HCT116 (cell line): ENCODE results near the gene ANAPC1. TPM values are rescaled to one million over a fixed set of nuclear protein-coding genes. Genes with fewer than 3 reads are reported as not detected.

Experiments
- ATAC-seq: fragments of 200-7000 bp; cut with Tn5 transposase; 2 replicates; pipeline ENCODE4 v1.9.1; 2020; ENCODE audit warnings: mild to moderate bottlenecking, moderate library complexity
- BruUV-seq: library from RNA; stranded (reverse); fragments of 400-500 nt; replicated peaks from 2 replicates; lab custom pipeline; 2021; lab: Mats Ljungman, UMichigan
- CTCF ChIA-PET: fragments of 300-600 bp; sonication (Branson Sonifier 250); formaldehyde crosslinking; loops from one replicate; lab custom pipeline; 2021; ENCODE audit warnings: antibody characterized with exemption; lab: Charles Lee
- POLR2A ChIA-PET: fragments of 300-600, 350-600 bp; sonication (Branson Sonifier 250); formaldehyde crosslinking; loops from one replicate; lab custom pipeline; 2021; ENCODE audit warnings: antibody characterized with exemption; lab: Charles Lee
- RAD21 ChIA-PET, 2 experiments: fragments of 300-600 bp; sonication (Branson Sonifier 250); formaldehyde crosslinking; loops; one replicate each; lab custom pipeline; 2023; ENCODE audit warnings: low total read pairs in 2 of 2; ENCODE audit not compliant: uncharacterized antibody in 2 of 2, unreplicated experiment in 2 of 2, low non-redundant PET in 1 of 2; lab: Charles Lee
- DNase-seq: peaks from one replicate; pipeline ENCODE4 v3.0.0-alpha.2; 2010; ENCODE audit warnings: low read depth, low spot score
- H2AFZ ChIP-seq: fragments of 200-600 bp; shearing (Covaris generic), sonication (generic); 2 replicates; pipeline ENCODE4 v1.6.1; 2017; ENCODE audit warnings: low read depth, mixed run types, mixed read lengths, antibody characterized with exemption, low read length; ENCODE audit not compliant: poor library complexity, severe bottlenecking
- H3K27ac ChIP-seq: 2 replicates; pipeline ENCODE4 v1.5.1; 2012; ENCODE audit warnings: low read depth, low read length
- H3K27me3 ChIP-seq: fragments of 200-600 bp; sonication (generic); 2 replicates; pipeline ENCODE4 v1.6.1; 2016; ENCODE audit warnings: mixed run types, low read length, mixed read lengths; ENCODE audit not compliant: insufficient read depth
- H3K36me3 ChIP-seq, 2 experiments: fragments of 200-500 bp in 1 of 2; fragments of 200-600 bp in 1 of 2; sonication (Bioruptor generic) in 1 of 2; sonication (generic) in 1 of 2; 2 replicates each; pipeline versions ENCODE4 v1.5.1 to v1.6.1; 2014 to 2016; ENCODE audit warnings: low read length in 2 of 2, inconsistent platforms in 1 of 2, mixed read lengths in 1 of 2, mixed run types in 1 of 2; ENCODE audit not compliant: insufficient read depth in 2 of 2, control insufficient read depth in 1 of 2
- H3K4me1 ChIP-seq, 2 experiments: fragments of 200-600 bp in 1 of 2; sonication (generic) in 1 of 2; 2 replicates each; pipeline versions ENCODE4 v1.5.1 to v1.6.1; 2012 to 2017; ENCODE audit warnings: low read length in 2 of 2, inconsistent platforms in 1 of 2, mild to moderate bottlenecking in 1 of 2, mixed read lengths in 1 of 2, mixed run types in 1 of 2, moderate library complexity in 1 of 2; ENCODE audit not compliant: insufficient read depth in 2 of 2, control insufficient read depth in 1 of 2
- H3K4me2 ChIP-seq: fragments of 200-600 bp; sonication (generic); 2 replicates; pipeline ENCODE4 v1.6.1; 2017; ENCODE audit warnings: mixed run types, low read length, mixed read lengths
- H3K4me3 ChIP-seq, 2 experiments: fragments of 200-600 bp in 1 of 2; sonication (generic) in 1 of 2; replicated peaks in 1 of 2; 2 replicates each; pipeline ENCODE4 v1.5.1; 2011 to 2016; ENCODE audit warnings: low read length in 2 of 2, control low read depth in 1 of 2, low read depth in 1 of 2, mild to moderate bottlenecking in 1 of 2, mixed read lengths in 1 of 2, mixed run types in 1 of 2
- H3K79me2 ChIP-seq: fragments of 200-600 bp; sonication (generic); 2 replicates; pipeline ENCODE4 v1.6.1; 2017; ENCODE audit warnings: mild to moderate bottlenecking, mixed run types, low read length, moderate library complexity, mixed read lengths; ENCODE audit not compliant: insufficient read depth
- H3K9ac ChIP-seq: fragments of 200-600 bp; sonication (generic); 2 replicates; pipeline ENCODE4 v1.6.1; 2016; ENCODE audit warnings: low read length, mixed read lengths
- H3K9me2 ChIP-seq: fragments of 200-600 bp; sonication (generic), shearing (Covaris generic); 2 replicates; pipeline ENCODE4 v1.6.1; 2017; ENCODE audit warnings: mixed run types, mild to moderate bottlenecking, moderate library complexity; ENCODE audit not compliant: insufficient read depth
- H3K9me3 ChIP-seq, 2 experiments: fragments of 200-500 bp in 1 of 2; fragments of 200-600 bp in 1 of 2; sonication (Bioruptor generic) in 1 of 2; sonication (generic) in 1 of 2; 2 replicates each; pipeline ENCODE4 v1.6.1; 2014 to 2017; ENCODE audit warnings: low read length in 2 of 2, mixed read lengths in 2 of 2, inconsistent platforms in 1 of 2, low read depth in 1 of 2, mild to moderate bottlenecking in 1 of 2, mixed run types in 1 of 2, moderate library complexity in 1 of 2; ENCODE audit not compliant: control insufficient read depth in 1 of 2, insufficient read depth in 1 of 2
- H4K20me1 ChIP-seq: fragments of 200-600 bp; sonication (generic), shearing (Covaris generic); 2 replicates; pipeline ENCODE4 v1.6.1; 2017; ENCODE audit warnings: mixed run types, mild to moderate bottlenecking, moderate library complexity; ENCODE audit not compliant: insufficient read depth
- CEBPB ChIP-seq: IDR thresholded peaks from 2 replicates; pipeline ENCODE4 v1.6.1; 2012; ENCODE audit warnings: low read depth
- CTCF ChIP-seq, 3 experiments: fragments of 200-600 bp in 1 of 3; sonication (generic) in 1 of 3; IDR thresholded peaks in 2 of 3; conservative IDR thresholded peaks in 1 of 3; 2 replicates each; pipeline ENCODE4 v1.5.1; 2012 to 2017; ENCODE audit warnings: low read depth in 2 of 3, low read length in 2 of 3, antibody characterized with exemption in 1 of 3, borderline replicate concordance in 1 of 3, control low read depth in 1 of 3, mild to moderate bottlenecking in 1 of 3, mixed read lengths in 1 of 3, mixed run types in 1 of 3, moderate library complexity in 1 of 3; ENCODE audit not compliant: insufficient read depth in 1 of 3
- EGR1 ChIP-seq: IDR thresholded peaks from 2 replicates; pipeline ENCODE4 v1.6.1; 2012; ENCODE audit warnings: low read depth
- RAD21 ChIP-seq: IDR thresholded peaks from 2 replicates; pipeline ENCODE4 v1.6.1; 2012; ENCODE audit warnings: low read depth, mild to moderate bottlenecking
- SP1 ChIP-seq: IDR thresholded peaks from 2 replicates; pipeline ENCODE4 v1.6.1; 2012; ENCODE audit warnings: low read depth
- SRF ChIP-seq: IDR thresholded peaks from 2 replicates; pipeline ENCODE4 v1.6.1; 2012; ENCODE audit warnings: low read depth
- intact Hi-C: fragments of 100-400 bp; cut with micrococcal nuclease; formaldehyde crosslinking; loops from 2 replicates; pipeline ENCODE4 v1.10.0; 2022
- total RNA-seq: library from RNA; stranded (reverse); gene quantifications from one replicate; pipeline ENCODE4 v1.2.1, GENCODE V29; 2021; ENCODE audit not compliant: unreplicated experiment

Gene ANAPC1
- total RNA-seq, 1 experiment from 2014 or later: 76.5 TPM

GRCh38 chr2:111919794-111920608, 36.0 kb upstream of the ANAPC1 start:
- no peak overlapping the region for H3K9ac ChIP-seq
- H3K27ac ChIP-seq: no peak overlapping the region
- H3K4me2 ChIP-seq: peak overlapping the region; percentile 41
- CTCF ChIA-PET: interaction anchor here (0.6 to 1.0 kb wide), 2 partner anchors 8 to 37 kb away, joined by 3 to 4 read pairs; no protein-coding TSS in a partner anchor
- TF ChIP-seq CEBPB (no peak), SP1 (0 out of 2 replicates have a peak, but pooled peaks have one; percentile 17)
- DNase-seq (no peak), ATAC-seq (peak; percentile 53; the same call in 1 of the 2 replicates)
- H3K9me3 ChIP-seq: no peaks in the 10 kb centered on the region
- H4K20me1 ChIP-seq: no peaks in the 10 kb centered on the region
- intact Hi-C loops: no loop called here
- peaks cover 11 to 19% of the 10 kb centered on the region in 2 experiments; a peak in 3 of 4 replicates for H3K4me1 ChIP-seq
- no peaks in the 10 kb centered on the region for H3K9me2 ChIP-seq
- H3K79me2 ChIP-seq: no peaks in the 10 kb centered on the region
- BruUV-seq: no TSS peak
- H3K27me3 ChIP-seq: no peaks in the 10 kb centered on the region
- POLR2A ChIA-PET: no interaction called here
- no peak overlapping the region for H2AFZ ChIP-seq
- H3K4me3 ChIP-seq: no peak overlapping the region
- RAD21 ChIA-PET: interaction anchor here in 1 of 2 experiments (0.6 kb wide), 1 partner anchor 50 kb away, joined by 3 read pairs; no protein-coding TSS in a partner anchor
- H3K36me3 ChIP-seq: no peaks in the 10 kb centered on the region

GRCh38 chr2:111919365-111919764, 35.4 kb upstream of the ANAPC1 start:
- RAD21 ChIA-PET: interaction anchor here in 1 of 2 experiments (0.6 kb wide), 1 partner anchor 51 kb away, joined by 3 read pairs; no protein-coding TSS in a partner anchor
- TF ChIP-seq SRF (no peak), EGR1 (no peak), CTCF (IDR thresholded peaks at IDR 0.05 in 2 of 3, conservative IDR thresholded peaks at IDR 0.05 in 1 of 3; ENCODE audit: borderline replicate concordance in 1 of 3, insufficient read depth in 1 of 3, low read depth in 2 of 3, low read length in 2 of 3) (peak in 2 of 3 experiments; percentile 40; a peak in 4 of 6 replicates), RAD21 (0 out of 2 replicates have a peak, but pooled peaks have one; percentile 8)
- TF ChIP-seq, all 23 proteins: peak for 2
- intact Hi-C loops: no loop called here
- Histone ChIP-seq H3K9me2 (no peaks in the 10 kb centered on the region), H3K4me3 (no peak overlapping the region), H3K36me3 (no peaks in the 10 kb centered on the region), H3K9ac (no peak overlapping the region), H3K27ac (no peak overlapping the region), H3K4me2 (no peak overlapping the region), H3K9me3 (no peaks in the 10 kb centered on the region), H2AFZ (no peak overlapping the region), H4K20me1 (no peaks in the 10 kb centered on the region), H3K27me3 (no peaks in the 10 kb centered on the region), H3K4me1 (peaks cover 11 to 13% of the 10 kb centered on the region in 2 experiments; a peak in 3 of 4 replicates), H3K79me2 (no peaks in the 10 kb centered on the region)
- ATAC-seq (0 out of 2 replicates have a peak, but pooled peaks have one; percentile 38), DNase-seq (no peak)
- BruUV-seq: no TSS peak
- CTCF ChIA-PET: interaction anchor here (0.6 to 1.0 kb wide), 2 partner anchors 8 to 38 kb away, joined by 3 to 4 read pairs; no protein-coding TSS in a partner anchor
- POLR2A ChIA-PET: no interaction called here
